Fibroblast of lung (primary cell): ENCODE data around the gene LGR6. TPM values are rescaled to one million over a fixed set of nuclear protein-coding genes. Genes with fewer than 3 reads are reported as not detected.

ENCODE experiments used
- DNase-seq, 2 donors: peaks; one replicate each; pipeline versions ENCODE4 v3.0.0 to v3.0.0-alpha.2; 2010; ENCODE audit warnings: low read depth in 2 of 2
- H2AFZ ChIP-seq: 2 replicates; pipeline ENCODE4 v1.5.1; 2012; ENCODE audit warnings: low read length, control low read depth, inconsistent platforms
- H3K27ac ChIP-seq: 2 replicates; pipeline ENCODE4 v1.5.1; 2011; ENCODE audit warnings: low read length, control low read depth; ENCODE audit not compliant: insufficient read depth
- H3K27me3 ChIP-seq: 2 replicates; pipeline ENCODE4 v1.5.1; 2011; ENCODE audit warnings: mild to moderate bottlenecking, low read length; ENCODE audit not compliant: control insufficient read depth, insufficient read depth
- H3K36me3 ChIP-seq: 2 replicates; pipeline ENCODE4 v1.5.1; 2011; ENCODE audit warnings: low read length; ENCODE audit not compliant: control insufficient read depth, insufficient read depth
- H3K4me1 ChIP-seq: 2 replicates; pipeline ENCODE4 v1.5.1; 2011; ENCODE audit warnings: low read length; ENCODE audit not compliant: control insufficient read depth, insufficient read depth; ENCODE audit errors: extremely low read depth
- H3K4me2 ChIP-seq: 2 replicates; pipeline ENCODE4 v1.5.1; 2011; ENCODE audit warnings: low read length, control low read depth; ENCODE audit not compliant: insufficient read depth; ENCODE audit errors: extremely low read depth
- H3K4me3 ChIP-seq, 4 experiments: fragments of 200-600 bp in 1 of 4; sonication (generic) in 1 of 4; replicated peaks in 1 of 4; 2 replicates each; pipeline ENCODE4 v1.5.1; 2011 to 2016; ENCODE audit warnings: low read length in 4 of 4, low read depth in 3 of 4, mild to moderate bottlenecking in 3 of 4, control low read depth in 2 of 4, inconsistent platforms in 1 of 4, mixed read lengths in 1 of 4; ENCODE audit not compliant: insufficient read depth in 1 of 4; ENCODE audit errors: control extremely low read depth in 1 of 4
- H3K79me2 ChIP-seq: 2 replicates; pipeline ENCODE4 v1.5.1; 2012; ENCODE audit warnings: mild to moderate bottlenecking, low read length, inconsistent platforms; ENCODE audit not compliant: control insufficient read depth, insufficient read depth
- H3K9ac ChIP-seq: 2 replicates; pipeline ENCODE4 v1.5.1; 2011; ENCODE audit warnings: mild to moderate bottlenecking, low read length, control low read depth; ENCODE audit not compliant: insufficient read depth
- H3K9me3 ChIP-seq: 2 replicates; pipeline ENCODE4 v1.5.1; 2012; ENCODE audit warnings: low read depth, low read length; ENCODE audit not compliant: control insufficient read depth, insufficient read depth
- H4K20me1 ChIP-seq: 2 replicates; pipeline ENCODE4 v1.5.1; 2011; ENCODE audit warnings: low read length; ENCODE audit not compliant: control insufficient read depth, insufficient read depth; ENCODE audit errors: extremely low read depth
- EZH2 ChIP-seq: IDR thresholded peaks from 2 replicates; pipeline ENCODE4 v1.5.1; 2012; ENCODE audit warnings: low read length, control low read depth, mild to moderate bottlenecking; ENCODE audit errors: missing control alignments
- polyA plus RNA-seq, 2 donors: library from polyadenylated mRNA; depleted of rRNA in 1 of 2; stranded (reverse) in 1 of 2; unstranded in 1 of 2; fragments of >200 nt; gene quantifications; 2 replicates each; pipeline ENCODE4 v1.2.1, GENCODE V29; 2011 to 2012; ENCODE audit warnings: missing spikeins in 1 of 2
- total RNA-seq: library from RNA; depleted of rRNA; stranded (reverse); fragments of >200 nt; gene quantifications from 2 replicates; pipeline ENCODE4 v1.2.1, GENCODE V29; 2014
- TF ChIP-seq, protein P1 (sequence below), 2 donors: IDR thresholded peaks in 1 of 2; conservative IDR thresholded peaks in 1 of 2; 1 replicate in 1 of 2; 2 replicates in 1 of 2; pipeline ENCODE4 v1.5.1; 2011 to 2012; ENCODE audit warnings: low read length in 2 of 2, control low read depth in 1 of 2, inconsistent platforms in 1 of 2, low read depth in 1 of 2, mild to moderate bottlenecking in 1 of 2

The LGR6 gene
- total and polyA plus RNA-seq, 2 donors (not counting 1 experiment from before 2014, with no cell fraction given): 0.02 TPM; not detected in 1

DNA sequence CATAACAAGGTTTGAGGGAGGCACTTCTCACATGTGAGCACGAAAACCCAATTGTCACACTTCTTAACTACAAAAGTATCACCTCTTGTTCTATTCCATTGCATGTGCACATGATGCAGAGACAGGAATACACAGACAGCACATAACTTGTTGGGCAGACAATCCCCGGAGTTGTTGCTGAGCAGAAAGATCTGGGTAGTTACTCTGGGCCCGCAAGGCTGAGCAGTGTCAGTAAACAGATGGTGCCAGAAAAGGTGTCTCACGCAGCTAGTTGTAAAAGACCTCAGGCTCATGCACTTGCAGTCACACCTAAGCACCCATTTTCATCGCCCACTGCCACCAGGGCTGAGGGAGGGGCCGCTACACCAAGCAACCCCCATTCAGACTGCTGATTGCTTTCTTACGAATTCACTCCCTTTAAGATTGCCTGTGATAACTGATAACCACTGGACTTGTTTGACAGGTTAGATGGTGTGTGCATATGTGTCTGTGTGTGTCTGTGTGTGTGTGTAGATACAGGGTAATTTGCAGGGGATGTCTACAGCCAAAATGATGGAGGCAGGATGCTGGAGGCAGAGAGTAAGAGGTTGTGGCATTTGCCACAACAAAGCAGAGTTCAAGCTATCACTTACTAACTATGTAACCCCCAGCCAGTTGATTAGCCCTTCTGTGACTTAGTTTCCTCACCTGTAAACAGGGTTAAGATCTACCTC, 4.2 kb downstream of the LGR6 start:
- H3K36me3 ChIP-seq: no peaks in the 10 kb centered on the region
- no peaks in the 10 kb centered on the region for H3K9me3 ChIP-seq
- DNase-seq: no peak
- no peaks in the 10 kb centered on the region for H3K4me1 ChIP-seq
- peaks cover 37% of the 10 kb centered on the region for H3K27me3 ChIP-seq
- no peak overlapping the region for H3K4me2 ChIP-seq
- H2AFZ ChIP-seq: no peak overlapping the region
- H3K27ac ChIP-seq: no peak overlapping the region
- TF ChIP-seq EZH2: no peak
- TF ChIP-seq, protein P1, sequence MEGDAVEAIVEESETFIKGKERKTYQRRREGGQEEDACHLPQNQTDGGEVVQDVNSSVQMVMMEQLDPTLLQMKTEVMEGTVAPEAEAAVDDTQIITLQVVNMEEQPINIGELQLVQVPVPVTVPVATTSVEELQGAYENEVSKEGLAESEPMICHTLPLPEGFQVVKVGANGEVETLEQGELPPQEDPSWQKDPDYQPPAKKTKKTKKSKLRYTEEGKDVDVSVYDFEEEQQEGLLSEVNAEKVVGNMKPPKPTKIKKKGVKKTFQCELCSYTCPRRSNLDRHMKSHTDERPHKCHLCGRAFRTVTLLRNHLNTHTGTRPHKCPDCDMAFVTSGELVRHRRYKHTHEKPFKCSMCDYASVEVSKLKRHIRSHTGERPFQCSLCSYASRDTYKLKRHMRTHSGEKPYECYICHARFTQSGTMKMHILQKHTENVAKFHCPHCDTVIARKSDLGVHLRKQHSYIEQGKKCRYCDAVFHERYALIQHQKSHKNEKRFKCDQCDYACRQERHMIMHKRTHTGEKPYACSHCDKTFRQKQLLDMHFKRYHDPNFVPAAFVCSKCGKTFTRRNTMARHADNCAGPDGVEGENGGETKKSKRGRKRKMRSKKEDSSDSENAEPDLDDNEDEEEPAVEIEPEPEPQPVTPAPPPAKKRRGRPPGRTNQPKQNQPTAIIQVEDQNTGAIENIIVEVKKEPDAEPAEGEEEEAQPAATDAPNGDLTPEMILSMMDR (conservative IDR thresholded peaks at IDR 0.05 in 1 of 2, IDR thresholded peaks at IDR 0.05 in 1 of 2; ENCODE audit: low read depth in 1 of 2, low read length in 2 of 2): no peak
- H3K4me3 ChIP-seq: no peak overlapping the region
- no peaks in the 10 kb centered on the region for H4K20me1 ChIP-seq
- H3K9ac ChIP-seq: no peak overlapping the region
- no peaks in the 10 kb centered on the region for H3K79me2 ChIP-seq

GRCh38 chr1:202198366-202198724, 4.7 kb downstream of the LGR6 start:
- H3K27me3 ChIP-seq: peaks cover 31% of the 10 kb centered on the region
- no peaks in the 10 kb centered on the region for H3K9me3 ChIP-seq

DNA sequence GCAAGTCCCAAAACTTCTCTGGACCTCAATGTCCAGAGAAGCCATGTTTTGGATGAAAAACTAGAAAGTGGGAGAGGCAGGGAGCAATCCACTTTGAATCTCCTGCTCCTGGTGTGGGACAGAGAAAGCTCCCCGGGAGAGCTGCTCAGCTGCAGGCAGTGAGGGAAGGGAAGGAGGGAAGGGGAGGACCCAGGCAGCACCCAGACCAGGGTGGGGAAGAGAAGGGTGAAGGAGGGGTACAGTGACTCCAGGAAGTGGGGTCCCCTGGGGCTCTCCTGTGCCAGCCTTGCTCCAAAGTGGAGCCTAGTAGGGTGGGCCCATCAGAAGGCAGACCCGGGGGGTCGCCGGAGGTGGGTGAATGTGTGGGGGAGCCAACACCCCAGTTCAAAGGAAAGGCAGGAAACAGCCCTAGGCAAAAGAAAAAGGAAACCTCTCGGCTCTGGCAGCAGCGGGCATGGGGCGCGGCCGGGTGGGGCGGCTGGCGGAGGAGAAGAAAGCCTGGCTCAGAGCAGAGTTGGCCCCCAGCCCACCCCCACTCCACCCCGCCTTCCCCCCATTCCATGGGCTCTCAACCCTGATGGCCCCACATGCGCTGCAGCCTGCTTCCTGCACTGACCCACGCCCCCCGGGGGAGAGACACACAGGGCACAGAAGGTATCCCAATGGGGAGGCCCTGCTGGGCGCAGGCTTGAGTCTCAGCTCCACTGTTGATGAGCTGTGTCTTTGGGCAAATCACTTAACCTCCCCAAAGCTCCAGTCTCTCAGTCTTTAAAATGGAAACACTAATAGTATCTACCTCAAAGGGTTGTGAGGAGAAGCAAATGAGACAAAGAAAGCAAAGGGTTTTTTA, 5.7 kb downstream of the LGR6 start:
- H4K20me1 ChIP-seq: no peaks in the 10 kb centered on the region
- H3K27me3 ChIP-seq: peaks cover 23% of the 10 kb centered on the region
- no peak for DNase-seq

More at GRCh38 chr1:202198366-202198724, 4.7 kb downstream of the LGR6 start:
- no peaks in the 10 kb centered on the region for H3K79me2 ChIP-seq
- no peak overlapping the region for H3K9ac ChIP-seq
- H3K36me3 ChIP-seq: no peaks in the 10 kb centered on the region
- no peak overlapping the region for H3K4me3 ChIP-seq
- no peaks in the 10 kb centered on the region for H4K20me1 ChIP-seq
- H3K4me1 ChIP-seq: no peaks in the 10 kb centered on the region
- H3K4me2 ChIP-seq: no peak overlapping the region
- TF ChIP-seq, protein P1 (conservative IDR thresholded peaks at IDR 0.05 in 1 of 2, IDR thresholded peaks at IDR 0.05 in 1 of 2; ENCODE audit: low read depth in 1 of 2, low read length in 2 of 2): no peak
- no peak for TF ChIP-seq EZH2
- DNase-seq: no peak
- no peak overlapping the region for H3K27ac ChIP-seq
- H2AFZ ChIP-seq: no peak overlapping the region

More for the DNA sequence above, 5.7 kb downstream of the LGR6 start:
- Histone ChIP-seq H3K4me3 (no peak overlapping the region), H3K9ac (no peak overlapping the region), H3K36me3 (no peaks in the 10 kb centered on the region), H2AFZ (no peak overlapping the region), H3K4me1 (no peaks in the 10 kb centered on the region), H3K79me2 (no peaks in the 10 kb centered on the region), H3K9me3 (no peaks in the 10 kb centered on the region), H3K27ac (no peak overlapping the region), H3K4me2 (no peak overlapping the region)
- no peak for TF ChIP-seq EZH2
- TF ChIP-seq, protein P1 (conservative IDR thresholded peaks at IDR 0.05 in 1 of 2, IDR thresholded peaks at IDR 0.05 in 1 of 2; ENCODE audit: low read depth in 1 of 2, low read length in 2 of 2): no peak
